ENCODE data around the gene WDR81.

- TF ChIP-seq CTCF (IDR thresholded peaks at IDR 0.05), result no peak
- no peak for TF ChIP-seq EP300 (IDR thresholded peaks at IDR 0.05; ENCODE audit: low read depth)
- TF ChIP-seq POLR2A (IDR thresholded peaks at IDR 0.05), result no peak
These were observed 3.5 kb downstream of the WDR81 start for GRCh38 chr17:1727876-1728630.

Data from transverse colon (tissue), 3 donors.